Breast epithelium (tissue), 3 donors: Measurements from ENCODE around the gene TBPL2.

ENCODE experiments used
- POLR2A ChIP-seq: fragments of 450-650 bp; IDR thresholded peaks from one replicate; pipeline ENCODE4 v1.6.1; 2016; ENCODE audit warnings: antibody characterized with exemption, mild to moderate bottlenecking, moderate library complexity
- TF ChIP-seq, protein P1 (sequence below), 3 donors: fragments of 450-650 bp; IDR thresholded peaks; one replicate each; pipeline ENCODE4 v1.5.1; 2016 to 2017; ENCODE audit warnings: antibody characterized with exemption in 3 of 3, mild to moderate bottlenecking in 3 of 3, moderate library complexity in 3 of 3

GRCh38 chr14:55399183-55399582 lies 41.2 kb downstream of the TBPL2 start:
- TF ChIP-seq POLR2A: no peak
- TF ChIP-seq, protein P1, sequence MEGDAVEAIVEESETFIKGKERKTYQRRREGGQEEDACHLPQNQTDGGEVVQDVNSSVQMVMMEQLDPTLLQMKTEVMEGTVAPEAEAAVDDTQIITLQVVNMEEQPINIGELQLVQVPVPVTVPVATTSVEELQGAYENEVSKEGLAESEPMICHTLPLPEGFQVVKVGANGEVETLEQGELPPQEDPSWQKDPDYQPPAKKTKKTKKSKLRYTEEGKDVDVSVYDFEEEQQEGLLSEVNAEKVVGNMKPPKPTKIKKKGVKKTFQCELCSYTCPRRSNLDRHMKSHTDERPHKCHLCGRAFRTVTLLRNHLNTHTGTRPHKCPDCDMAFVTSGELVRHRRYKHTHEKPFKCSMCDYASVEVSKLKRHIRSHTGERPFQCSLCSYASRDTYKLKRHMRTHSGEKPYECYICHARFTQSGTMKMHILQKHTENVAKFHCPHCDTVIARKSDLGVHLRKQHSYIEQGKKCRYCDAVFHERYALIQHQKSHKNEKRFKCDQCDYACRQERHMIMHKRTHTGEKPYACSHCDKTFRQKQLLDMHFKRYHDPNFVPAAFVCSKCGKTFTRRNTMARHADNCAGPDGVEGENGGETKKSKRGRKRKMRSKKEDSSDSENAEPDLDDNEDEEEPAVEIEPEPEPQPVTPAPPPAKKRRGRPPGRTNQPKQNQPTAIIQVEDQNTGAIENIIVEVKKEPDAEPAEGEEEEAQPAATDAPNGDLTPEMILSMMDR (IDR thresholded peaks at IDR 0.05): no peak
